K562 (cell line): ENCODE results near the gene NRSN2. TPM values are rescaled to one million over a fixed set of nuclear protein-coding genes. Genes with fewer than 3 reads are reported as not detected.
A peak's percentile ranks its signal among the peaks of the same experiment; 100 is the strongest.

Experiments used
- ARID3B ChIP-seq: fragments of 250-450 bp; sonication (Bioruptor Pico); IDR thresholded peaks from 2 replicates; pipeline ENCODE4 v1.4.0; 2020; ENCODE audit warnings: borderline replicate concordance
- BRD9 ChIP-seq: fragments of 450-650 bp; IDR thresholded peaks from 2 replicates; pipeline ENCODE4 v1.6.1; 2018; ENCODE audit warnings: low read depth; ENCODE audit not compliant: partially characterized antibody
- E2F6 ChIP-seq, 2 experiments: IDR thresholded peaks; 2 replicates each; pipeline ENCODE4 v1.6.1; 2011; ENCODE audit warnings: borderline replicate concordance in 1 of 2, control low read depth in 1 of 2, low read depth in 1 of 2, low read length in 1 of 2, mild to moderate bottlenecking in 1 of 2, mixed read lengths in 1 of 2, moderate library complexity in 1 of 2; ENCODE audit not compliant: insufficient read depth in 1 of 2, insufficient read length in 1 of 2, poor library complexity in 1 of 2, severe bottlenecking in 1 of 2; ENCODE audit errors: extremely low read depth in 1 of 2
- ETS2 ChIP-seq: IDR thresholded peaks from 2 replicates; pipeline ENCODE4 v1.6.1; 2016; ENCODE audit warnings: borderline replicate concordance, missing genetic modification characterization, mild to moderate bottlenecking, moderate library complexity, missing compliant biosample characterization; ENCODE audit not compliant: poor library complexity, severe bottlenecking
- FOXA1 ChIP-seq: fragments of 450-650 bp; IDR thresholded peaks from 2 replicates; pipeline ENCODE4 v1.6.1; 2016; ENCODE audit warnings: mild to moderate bottlenecking, borderline replicate concordance
- GABPB2 ChIP-seq: fragments of 250-450 bp; sonication (Bioruptor Pico); conservative IDR thresholded peaks from 2 replicates; pipeline ENCODE4 v1.5.1; 2021; ENCODE audit warnings: mild to moderate bottlenecking
- HBP1 ChIP-seq: fragments of 450-650 bp; formaldehyde crosslinking; IDR thresholded peaks from 2 replicates; pipeline ENCODE4 v1.4.0; 2022; ENCODE audit warnings: missing genetic modification characterization
- HMG20B ChIP-seq: fragments of 250-450 bp; sonication (Bioruptor Pico); IDR thresholded peaks from 2 replicates; pipeline ENCODE4 v1.5.0; 2021; ENCODE audit warnings: mild to moderate bottlenecking
- IRF1 ChIP-seq: sonication (generic); formaldehyde crosslinking; IDR thresholded peaks from 2 replicates; pipeline ENCODE4 v1.8.0; 2022; ENCODE audit warnings: missing genetic modification reagents, mild to moderate bottlenecking, borderline replicate concordance
- MTA2 ChIP-seq: fragments of 450-650 bp; IDR thresholded peaks from 2 replicates; pipeline ENCODE4 v1.6.1; 2016; ENCODE audit warnings: low read depth
- POLR2A ChIP-seq: fragments of 450-650 bp; conservative IDR thresholded peaks from 2 replicates; pipeline ENCODE4 v1.6.1; 2016
- POLR2G ChIP-seq: fragments of 200-400 bp; formaldehyde crosslinking; IDR thresholded peaks from 2 replicates; pipeline ENCODE4 v1.6.1; 2017; ENCODE audit warnings: low read depth, mild to moderate bottlenecking, antibody characterized with exemption, low read length, moderate library complexity
- SMARCC2 ChIP-seq: fragments of 450-650 bp; IDR thresholded peaks from 2 replicates; pipeline ENCODE4 v1.6.1; 2017; ENCODE audit warnings: antibody characterized with exemption, moderate library complexity, mild to moderate bottlenecking, low read depth
- SRSF3 ChIP-seq: fragments of 200-400 bp; formaldehyde crosslinking; IDR thresholded peaks from 2 replicates; pipeline ENCODE4 v1.6.1; 2016; ENCODE audit warnings: mild to moderate bottlenecking, low read length, moderate library complexity; ENCODE audit not compliant: insufficient read depth
- SRSF7 ChIP-seq: fragments of 200-400 bp; formaldehyde crosslinking; optimal IDR thresholded peaks from 2 replicates; pipeline ENCODE3; 2017; ENCODE audit warnings: mild to moderate bottlenecking, low read depth, low read length
- SRSF9 ChIP-seq: fragments of 200-400 bp; formaldehyde crosslinking; IDR thresholded peaks from 2 replicates; pipeline ENCODE4 v1.6.1; 2017; ENCODE audit warnings: low read depth, low read length, borderline replicate concordance
- ZBTB12 ChIP-seq: fragments of 250-450 bp; sonication (Bioruptor Pico); IDR thresholded peaks from 2 replicates; pipeline ENCODE4 v1.4.0; 2020
- ZFX ChIP-seq: sonication (generic); formaldehyde crosslinking; IDR thresholded peaks from 2 replicates; pipeline ENCODE4 v1.8.0; 2022; ENCODE audit warnings: mild to moderate bottlenecking, missing genetic modification reagents, moderate library complexity
- ZNF133 ChIP-seq: fragments of 250-450 bp; sonication (Bioruptor Pico); IDR thresholded peaks from 2 replicates; pipeline ENCODE4 v1.4.0; 2020; ENCODE audit warnings: mild to moderate bottlenecking
- ZNF324 ChIP-seq: fragments of 250-450 bp; sonication (Bioruptor Pico); IDR thresholded peaks from 2 replicates; pipeline ENCODE4 v1.4.0; 2020; ENCODE audit warnings: mild to moderate bottlenecking
- ZNF354B ChIP-seq: fragments of 250-450 bp; sonication (Bioruptor Pico); IDR thresholded peaks from 2 replicates; pipeline ENCODE4 v1.4.0; 2020
- ZNF445 ChIP-seq: fragments of 250-450 bp; sonication (Bioruptor Pico); IDR thresholded peaks from 2 replicates; pipeline ENCODE4 v1.4.0; 2020; ENCODE audit warnings: low read depth, mild to moderate bottlenecking, moderate library complexity
- polyA plus RNA-seq, 8 experiments: library from polyadenylated mRNA; depleted of rRNA in 4 of 8; stranded (reverse) in 5 of 8; unstranded in 3 of 8; fragments of >200 nt; fragmentation: Nextera tagmentation in 2 of 8; fragmentation: Illumina TruSeq in 1 of 8; extraction: Ambion mirVana in 2 of 8; extraction: Trizol in 1 of 8; gene quantifications; 2 replicates each; pipeline versions ENCODE4 v1.2.1 to v1.2.3, GENCODE V29; 2011 to 2014; ENCODE audit warnings: inconsistent platforms in 1 of 8, missing spikeins in 1 of 8
- total RNA-seq, 7 experiments: library from RNA; depleted of rRNA in 6 of 7; stranded (reverse); fragments of >200 nt in 6 of 7; fragmentation: Illumina TruSeq in 2 of 7; extraction: Trizol in 2 of 7; gene quantifications; 2 replicates each; pipeline versions ENCODE4 v1.2.1 to v1.2.3, GENCODE V29; 2011 to 2021; ENCODE audit warnings: low replicate concordance in 1 of 7

Gene NRSN2
- total and polyA plus RNA-seq, 9 of the 15 experiments (the other 6 are each of a cell fraction or from before 2014, with no cell fraction given) = 7.5 to 29.7 (median 11.1) TPM

- TF ChIP-seq SRSF3 (no peak), ZNF324 (CRISPR knock-in tag) (no peak), HBP1 (peak; percentile 94), POLR2G (peak; percentile 87), ZNF133 (CRISPR knock-in tag) (no peak), ZFX (CRISPR knock-in tag) (peak; percentile 97), ETS2 (tag) (no peak), GABPB2 (CRISPR knock-in tag) (no peak), SRSF9 (no peak), IRF1 (CRISPR knock-in tag) (no peak), E2F6 (IDR thresholded peaks at IDR 0.05; ENCODE audit: borderline replicate concordance in 1 of 2, extremely low read depth in 1 of 2, insufficient read depth in 1 of 2, insufficient read length in 1 of 2, low read depth in 1 of 2, low read length in 1 of 2, poor library complexity in 1 of 2, severe bottlenecking in 1 of 2) (peak in 1 of 2 experiments; percentile 39), SMARCC2 (no peak), ZBTB12 (no peak), ZNF445 (CRISPR knock-in tag) (no peak), MTA2 (peak; percentile 43; the same call in 1 of the 2 replicates), ARID3B (CRISPR knock-in tag) (no peak), BRD9 (peak; percentile 94), ZNF354B (CRISPR knock-in tag) (no peak), FOXA1 (no peak), SRSF7 (no peak), HMG20B (CRISPR knock-in tag) (no peak), POLR2A (peak; percentile 85)
Observed at GRCh38 chr20:347640-348484, 951 bp downstream of the NRSN2 start (continued).
